ENCODE measurements around the gene NPTX1.

Gene NPTX1

GRCh38 chr17:80477647-80478478 is 1.5 kb upstream of the NPTX1 start:
- peak; percentile 70 for DNase-seq

DNA sequence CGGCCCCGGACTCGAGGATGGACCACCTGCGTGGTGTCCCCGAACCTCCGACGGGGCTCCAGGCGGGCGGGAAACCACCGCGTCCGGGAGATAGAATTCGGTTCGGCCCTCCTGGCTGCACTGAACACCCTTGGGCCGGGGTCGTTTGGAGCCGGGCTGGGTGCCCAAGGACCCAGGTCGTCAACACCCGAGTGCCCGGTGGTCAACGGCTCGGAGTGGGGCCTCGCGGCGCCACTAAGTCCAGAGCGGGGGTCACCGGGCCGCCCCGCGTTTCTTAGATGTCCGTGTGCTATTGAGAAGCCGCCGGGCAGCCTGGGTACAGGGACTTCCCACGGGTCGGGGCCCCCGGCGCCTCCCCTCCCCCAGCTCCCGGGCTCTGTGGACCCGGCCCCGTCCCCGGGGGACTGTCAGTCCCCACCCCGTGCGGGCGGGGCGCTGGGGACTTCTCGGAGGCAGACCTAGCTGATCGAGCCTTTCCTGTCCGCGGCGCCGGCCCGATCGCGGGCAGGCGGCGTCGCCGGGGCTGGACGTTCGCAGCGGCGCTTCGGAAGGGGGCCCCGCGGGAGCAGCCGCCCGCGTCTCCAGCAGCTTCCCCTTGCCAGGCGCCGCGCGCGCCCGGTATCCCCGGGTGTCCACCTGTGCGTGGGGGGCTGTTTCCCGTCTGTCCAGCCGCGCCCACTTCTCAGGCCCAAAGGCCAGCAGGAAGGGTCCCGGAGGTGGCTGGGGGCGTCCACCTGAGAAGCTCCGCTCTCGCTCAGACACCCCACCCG is 655 bp upstream of the NPTX1 start:
- DNase-seq: peak; percentile 67

GRCh38 chr17:80474961-80475909 is 1.2 kb downstream of the NPTX1 start:
- DNase-seq: peak; percentile 68

DNA sequence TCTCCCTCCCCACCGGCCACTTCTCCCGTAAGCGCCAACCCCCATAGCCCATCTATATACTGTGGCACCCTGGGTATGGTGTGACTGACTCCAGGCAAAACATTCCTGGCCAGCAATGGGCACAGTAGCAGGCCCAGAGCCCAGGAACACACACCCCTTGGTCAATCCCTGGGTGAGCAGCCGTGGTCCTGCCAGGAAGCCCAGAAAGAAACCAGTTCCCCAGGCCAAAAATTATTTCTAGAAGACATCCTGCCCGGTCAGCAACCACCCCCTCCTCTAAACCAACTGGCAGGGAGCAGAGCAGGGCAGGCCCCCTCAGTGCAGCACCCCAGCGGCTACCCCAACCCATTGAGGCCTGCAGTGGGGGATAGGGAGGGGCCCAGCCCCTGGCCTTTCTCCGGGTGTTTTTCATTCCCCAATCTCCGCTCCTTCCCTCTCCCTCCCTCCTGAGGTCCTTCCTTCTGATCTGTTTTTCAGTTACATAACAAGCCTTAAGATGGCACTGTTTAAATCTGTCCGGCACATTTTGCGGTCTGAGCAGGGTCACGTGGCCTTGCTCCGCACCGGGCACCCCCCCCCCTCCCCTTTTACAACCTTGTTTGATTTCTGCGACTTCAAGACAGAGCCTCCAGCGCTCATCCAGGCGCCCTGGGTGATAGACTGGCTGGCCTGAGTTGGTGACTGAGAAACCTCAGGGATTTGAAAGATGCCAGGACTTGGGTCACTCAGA is 2.0 kb downstream of the NPTX1 start:
- DNase-seq: no peak

DNA sequence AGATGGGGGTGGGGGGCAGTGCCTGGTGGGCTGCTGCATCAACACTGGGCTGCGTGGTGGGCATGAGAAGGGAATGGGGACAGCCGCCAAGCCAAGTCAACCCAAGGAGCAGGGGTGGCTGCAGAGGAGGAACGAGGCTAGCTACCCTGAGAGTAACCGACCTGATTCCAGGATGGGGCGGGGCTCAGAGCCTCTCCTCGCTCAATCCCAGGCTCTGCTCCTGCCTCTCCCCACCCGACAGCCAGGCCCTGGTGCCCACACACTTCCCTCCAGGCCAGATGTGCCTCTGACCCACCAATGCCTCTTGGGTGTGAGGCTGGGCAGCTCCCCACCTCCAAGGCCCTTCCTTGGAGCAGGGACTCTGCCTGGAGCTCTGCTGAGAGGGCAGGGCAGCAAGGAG is 2.7 kb downstream of the NPTX1 start:
- DNase-seq: no peak

- DNase-seq: no peak
These were observed 3.4 kb downstream of the NPTX1 start for GRCh38 chr17:80472996-80473395.

GRCh38 chr17:80471922-80472321 is 4.5 kb downstream of the NPTX1 start:
- no peak for DNase-seq

GRCh38 chr17:80470603-80471002 is 5.8 kb downstream of the NPTX1 start:
- no peak for DNase-seq

DNA sequence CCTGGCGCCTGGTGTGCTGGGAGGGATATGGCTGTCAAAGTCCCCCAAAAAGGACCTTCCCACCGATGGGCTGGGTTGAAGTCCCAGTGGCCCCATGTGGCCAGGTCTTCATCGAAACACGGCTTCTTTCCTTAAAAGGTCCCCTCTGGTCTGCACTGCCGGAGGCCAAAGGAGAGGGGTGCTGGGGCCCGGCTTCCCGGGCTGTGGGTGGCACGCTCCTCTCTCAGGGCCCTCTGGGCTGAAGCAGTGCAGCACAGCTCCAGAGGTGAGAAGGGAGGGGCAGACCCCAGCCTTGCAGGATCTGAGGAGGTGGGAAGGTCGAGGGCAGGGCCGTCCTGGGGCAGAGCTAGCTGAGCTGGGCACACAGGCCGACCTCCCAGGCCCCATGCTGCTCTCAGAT is 6.7 kb downstream of the NPTX1 start:
- no peak for DNase-seq

DNA sequence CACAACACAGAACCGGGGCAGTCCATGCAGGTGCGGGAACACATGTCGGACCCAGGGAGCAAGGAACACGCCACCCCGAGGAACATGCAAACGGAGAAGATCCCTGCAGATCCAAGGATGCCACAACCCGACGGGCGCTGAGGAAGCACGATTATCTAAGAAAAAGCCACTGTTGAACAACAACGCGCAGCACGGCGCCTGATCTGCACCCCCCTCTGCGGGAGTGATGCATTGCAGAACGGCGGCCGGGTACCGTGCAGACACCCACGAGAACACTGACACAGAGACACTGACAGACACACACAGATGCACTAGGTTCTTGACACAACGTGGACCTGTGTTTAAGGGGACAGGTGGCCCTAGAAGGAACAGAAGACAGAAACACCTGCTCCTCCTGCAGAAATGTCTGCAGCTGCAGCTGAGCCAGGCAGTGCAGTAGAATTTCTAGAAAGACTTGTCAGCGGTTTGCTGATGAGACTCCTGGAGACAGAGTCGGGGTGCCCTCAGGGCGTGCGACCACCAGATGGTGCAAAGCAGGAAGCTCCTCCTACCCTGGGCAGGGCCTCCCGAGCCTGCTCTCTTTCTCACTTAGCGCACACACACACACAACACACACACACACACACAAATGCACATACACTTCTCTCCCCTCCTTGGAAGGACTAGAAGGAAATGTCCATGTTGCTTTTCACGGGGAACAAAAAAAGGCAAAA is 7.5 kb downstream of the NPTX1 start:
- DNase-seq: no peak

- no peak for DNase-seq
These were observed 8.2 kb downstream of the NPTX1 start for GRCh38 chr17:80468242-80468641.

GRCh38 chr17:80466188-80466705 is 10.2 kb downstream of the NPTX1 start:
- DNase-seq: no peak

DNA sequence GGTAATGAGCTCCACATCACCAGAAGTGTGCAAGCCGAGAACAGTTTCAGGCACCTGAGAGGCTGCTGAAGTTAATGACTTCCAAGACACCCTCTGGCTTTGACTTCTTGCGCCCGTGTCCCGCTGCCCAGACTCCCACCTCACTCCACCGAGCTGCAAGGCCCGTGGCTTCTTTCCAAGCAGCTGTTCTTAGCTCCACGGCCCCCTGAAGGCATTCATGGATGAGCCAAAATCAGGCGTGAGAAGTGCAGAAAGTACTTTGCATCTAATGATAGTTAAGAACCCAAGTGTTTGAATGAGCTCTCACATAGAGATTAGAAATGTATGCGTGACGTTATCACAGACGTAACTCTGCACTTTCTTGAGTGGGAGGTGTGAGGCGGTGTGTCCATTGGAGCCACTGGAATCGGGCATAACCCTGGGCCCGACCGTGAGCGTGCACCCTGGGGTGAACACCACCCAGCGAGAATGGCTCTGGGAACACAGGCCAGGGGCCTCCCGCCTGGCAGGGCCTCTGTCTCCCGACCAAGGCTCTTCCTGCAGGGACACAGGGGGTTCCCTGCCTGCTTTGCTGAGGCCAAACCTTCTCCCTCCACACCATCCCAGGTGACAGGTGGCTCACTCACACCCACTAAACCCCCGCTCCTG is 11.0 kb downstream of the NPTX1 start:
- no peak for DNase-seq

DNA sequence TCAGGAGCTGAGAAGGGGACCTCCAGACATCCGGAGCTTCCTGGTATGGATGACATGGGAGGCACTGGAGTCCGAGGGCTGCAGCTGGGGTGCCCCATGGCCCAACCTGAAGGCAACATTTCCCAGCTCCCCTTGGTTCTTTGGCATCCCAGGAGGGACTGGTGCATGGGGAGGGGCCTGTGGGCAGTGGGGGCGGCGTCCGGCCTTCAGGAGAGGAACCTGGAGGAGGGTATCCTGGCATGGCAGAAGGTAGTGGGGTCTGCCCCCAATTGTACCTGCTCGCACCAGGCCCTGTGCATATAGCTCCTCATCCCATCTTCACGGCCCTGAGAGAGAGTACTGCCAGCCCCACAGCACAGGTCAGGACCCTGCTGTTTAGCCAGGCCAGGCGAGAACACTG is 11.9 kb downstream of the NPTX1 start:
- no peak for DNase-seq

GRCh38 chr17:80463784-80464400 is 12.5 kb downstream of the NPTX1 start:
- DNase-seq: no peak

- DNase-seq: no peak
These were observed 14.8 kb downstream of the NPTX1 start for GRCh38 chr17:80461528-80462160.

DNA sequence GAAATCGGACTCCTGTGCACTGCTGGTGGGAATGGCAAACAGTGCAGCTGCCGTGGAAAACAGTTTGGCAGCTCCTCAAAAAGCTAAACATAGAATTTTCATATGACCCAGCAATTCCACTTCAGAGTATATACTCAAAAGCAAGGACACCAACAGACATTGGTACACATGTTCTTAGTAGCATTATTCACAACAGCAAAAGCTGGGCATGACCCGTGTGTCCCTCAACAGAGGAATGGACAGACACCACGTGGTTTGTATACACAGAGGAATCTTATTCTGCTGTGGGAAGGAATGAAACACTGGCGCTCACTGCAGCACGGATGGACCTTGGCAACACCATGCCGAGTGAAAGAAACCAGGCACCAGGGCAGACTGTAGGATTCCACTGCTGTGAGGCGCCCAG is 16.0 kb downstream of the NPTX1 start:
- DNase-seq: no peak

GRCh38 chr17:80459234-80459633 is 17.2 kb downstream of the NPTX1 start:
- DNase-seq: no peak

GRCh38 chr17:80458016-80458415 is 18.4 kb downstream of the NPTX1 start:
- no peak for DNase-seq

All from activated CD8-positive, alpha-beta memory T cell treated with anti-CD3 and anti-CD28 coated beads for 24 hours (primary cell).